SJCRH30 (cell line): ENCODE results near the gene ACSL6. TPM values are rescaled to one million over a fixed set of nuclear protein-coding genes. Genes with fewer than 3 reads are reported as not detected.

Experiments
- DNase-seq, 2 experiments: peaks; one replicate each; pipeline ENCODE4 v3.0.0-alpha.2; 2015 to 2020
- H3K27ac ChIP-seq: fragments of 250-450 bp; sonication (Bioruptor Pico); 2 replicates; pipeline ENCODE4 v1.5.1; 2020; ENCODE audit warnings: mild to moderate bottlenecking, moderate library complexity
- H3K27me3 ChIP-seq: fragments of 250-450 bp; sonication (Bioruptor Pico); 2 replicates; pipeline ENCODE4 v1.5.1; 2020; ENCODE audit warnings: mild to moderate bottlenecking, moderate library complexity
- H3K36me3 ChIP-seq: fragments of 250-450 bp; sonication (Bioruptor Pico); 2 replicates; pipeline ENCODE4 v1.5.1; 2020; ENCODE audit warnings: mild to moderate bottlenecking, moderate library complexity
- H3K4me1 ChIP-seq: fragments of 250-450 bp; sonication (Bioruptor Pico); 2 replicates; pipeline ENCODE4 v1.5.1; 2020; ENCODE audit warnings: mild to moderate bottlenecking, moderate library complexity
- H3K4me3 ChIP-seq: fragments of 250-450 bp; sonication (Bioruptor Pico); 2 replicates; pipeline ENCODE4 v1.5.1; 2020; ENCODE audit warnings: mild to moderate bottlenecking, moderate library complexity
- H3K9me3 ChIP-seq: fragments of 250-450 bp; sonication (Bioruptor Pico); replicated peaks from 2 replicates; pipeline ENCODE4 v1.5.1; 2020; ENCODE audit warnings: mild to moderate bottlenecking, moderate library complexity
- total RNA-seq: library from RNA; depleted of rRNA; stranded (reverse); fragments of >200 nt; shearing (Covaris generic); gene quantifications from 2 replicates; pipeline ENCODE4 v1.2.3, GENCODE V29; 2014

ACSL6 gene
- total RNA-seq, 1 experiment from 2014 or later, result not detected

- no peaks in the 10 kb centered on the region for H3K36me3 ChIP-seq
- no peak overlapping the region for H3K4me3 ChIP-seq
- H3K27me3 ChIP-seq, result no peaks in the 10 kb centered on the region
- peaks cover 14% of the 10 kb centered on the region; the same call in 1 of the 2 replicates for H3K4me1 ChIP-seq
- no peak overlapping the region for H3K27ac ChIP-seq
- no peaks in the 10 kb centered on the region for H3K9me3 ChIP-seq
- DNase-seq, result peak; percentile 42 to 61
These were observed 9.6 kb downstream of the ACSL6 start for GRCh38 chr5:132001647-132002561.

GRCh38 chr5:132000677-132001453 lies 10.6 kb downstream of the ACSL6 start:
- Histone ChIP-seq H3K4me3 (no peak overlapping the region), H3K9me3 (no peaks in the 10 kb centered on the region), H3K27me3 (no peaks in the 10 kb centered on the region), H3K4me1 (peaks cover 14% of the 10 kb centered on the region; the same call in 1 of the 2 replicates), H3K27ac (no peak overlapping the region), H3K36me3 (no peaks in the 10 kb centered on the region)
- DNase-seq, result no peak

GRCh38 chr5:132000241-132000490 lies 11.3 kb downstream of the ACSL6 start:
- Histone ChIP-seq H3K27ac (no peak overlapping the region), H3K4me1 (peaks cover 14% of the 10 kb centered on the region; the same call in 1 of the 2 replicates), H3K27me3 (no peaks in the 10 kb centered on the region), H3K9me3 (no peaks in the 10 kb centered on the region), H3K4me3 (no peak overlapping the region), H3K36me3 (no peaks in the 10 kb centered on the region)
- no peak for DNase-seq

GRCh38 chr5:131999441-132000240 lies 11.8 kb downstream of the ACSL6 start:
- H3K4me1 ChIP-seq, result peaks cover 14% of the 10 kb centered on the region; the same call in 1 of the 2 replicates
- no peaks in the 10 kb centered on the region for H3K36me3 ChIP-seq
- no peaks in the 10 kb centered on the region for H3K27me3 ChIP-seq
- no peak overlapping the region for H3K4me3 ChIP-seq
- DNase-seq, result peak in 1 of 2 experiments; percentile 17
- no peaks in the 10 kb centered on the region for H3K9me3 ChIP-seq
- no peak overlapping the region for H3K27ac ChIP-seq

- H3K9me3 ChIP-seq, result no peaks in the 10 kb centered on the region
- H3K27me3 ChIP-seq, result no peaks in the 10 kb centered on the region
- no peak overlapping the region for H3K4me3 ChIP-seq
- H3K27ac ChIP-seq, result no peak overlapping the region
- H3K4me1 ChIP-seq, result peaks cover 14% of the 10 kb centered on the region; the same call in 1 of the 2 replicates
- H3K36me3 ChIP-seq, result no peaks in the 10 kb centered on the region
- DNase-seq, result no peak
These were observed 12.4 kb downstream of the ACSL6 start for GRCh38 chr5:131999041-131999440.

- H3K9me3 ChIP-seq, result no peaks in the 10 kb centered on the region
- H3K27ac ChIP-seq, result no peak overlapping the region
- no peaks in the 10 kb centered on the region for H3K36me3 ChIP-seq
- peaks cover 14% of the 10 kb centered on the region; the same call in 1 of the 2 replicates for H3K4me1 ChIP-seq
- H3K4me3 ChIP-seq, result no peak overlapping the region
- DNase-seq, result no peak
- H3K27me3 ChIP-seq, result no peaks in the 10 kb centered on the region
These were observed 12.9 kb downstream of the ACSL6 start for GRCh38 chr5:131998431-131999040.

GRCh38 chr5:131997727-131998117 lies 13.7 kb downstream of the ACSL6 start:
- peaks cover 9% of the 10 kb centered on the region; the same call in 1 of the 2 replicates for H3K4me1 ChIP-seq
- H3K27ac ChIP-seq, result no peak overlapping the region
- no peaks in the 10 kb centered on the region for H3K27me3 ChIP-seq
- H3K36me3 ChIP-seq, result no peaks in the 10 kb centered on the region
- no peak for DNase-seq
- H3K9me3 ChIP-seq, result no peaks in the 10 kb centered on the region
- no peak overlapping the region for H3K4me3 ChIP-seq

- Histone ChIP-seq H3K36me3 (no peaks in the 10 kb centered on the region), H3K27ac (no peak overlapping the region), H3K4me3 (no peak overlapping the region), H3K4me1 (peaks cover 3% of the 10 kb centered on the region; the same call in 1 of the 2 replicates), H3K27me3 (no peaks in the 10 kb centered on the region), H3K9me3 (no peaks in the 10 kb centered on the region)
- no peak for DNase-seq
These were observed 14.3 kb downstream of the ACSL6 start for GRCh38 chr5:131997026-131997726.

- DNase-seq, result no peak
- no peaks in the 10 kb centered on the region for H3K9me3 ChIP-seq
- no peaks in the 10 kb centered on the region for H3K36me3 ChIP-seq
- no peak overlapping the region for H3K4me3 ChIP-seq
- H3K27ac ChIP-seq, result no peak overlapping the region
- no peaks in the 10 kb centered on the region for H3K4me1 ChIP-seq
- no peaks in the 10 kb centered on the region for H3K27me3 ChIP-seq
These were observed 15.0 kb downstream of the ACSL6 start for GRCh38 chr5:131996210-131997025.

GRCh38 chr5:131994533-131995226 lies 16.8 kb downstream of the ACSL6 start:
- no peak overlapping the region for H3K27ac ChIP-seq
- DNase-seq, result no peak
- H3K27me3 ChIP-seq, result no peaks in the 10 kb centered on the region
- no peak overlapping the region for H3K4me3 ChIP-seq
- H3K36me3 ChIP-seq, result no peaks in the 10 kb centered on the region
- H3K4me1 ChIP-seq, result no peaks in the 10 kb centered on the region
- no peaks in the 10 kb centered on the region for H3K9me3 ChIP-seq

GRCh38 chr5:131994090-131994489 lies 17.4 kb downstream of the ACSL6 start:
- H3K9me3 ChIP-seq, result no peaks in the 10 kb centered on the region
- H3K36me3 ChIP-seq, result no peaks in the 10 kb centered on the region
- H3K4me3 ChIP-seq, result no peak overlapping the region
- no peaks in the 10 kb centered on the region for H3K4me1 ChIP-seq
- H3K27me3 ChIP-seq, result no peaks in the 10 kb centered on the region
- H3K27ac ChIP-seq, result no peak overlapping the region
- DNase-seq, result no peak

GRCh38 chr5:131993676-131994075 lies 17.8 kb downstream of the ACSL6 start:
- DNase-seq, result no peak
- no peaks in the 10 kb centered on the region for H3K4me1 ChIP-seq
- no peaks in the 10 kb centered on the region for H3K27me3 ChIP-seq
- H3K27ac ChIP-seq, result no peak overlapping the region
- H3K9me3 ChIP-seq, result no peaks in the 10 kb centered on the region
- no peaks in the 10 kb centered on the region for H3K36me3 ChIP-seq
- no peak overlapping the region for H3K4me3 ChIP-seq

GRCh38 chr5:131992370-131992769 lies 19.1 kb downstream of the ACSL6 start:
- Histone ChIP-seq H3K27me3 (no peaks in the 10 kb centered on the region), H3K4me3 (no peak overlapping the region), H3K36me3 (no peaks in the 10 kb centered on the region), H3K9me3 (no peaks in the 10 kb centered on the region), H3K27ac (no peak overlapping the region), H3K4me1 (no peaks in the 10 kb centered on the region)
- no peak for DNase-seq
